ENCODE results near the gene ARPP19.

The ARPP19 gene

DNA sequence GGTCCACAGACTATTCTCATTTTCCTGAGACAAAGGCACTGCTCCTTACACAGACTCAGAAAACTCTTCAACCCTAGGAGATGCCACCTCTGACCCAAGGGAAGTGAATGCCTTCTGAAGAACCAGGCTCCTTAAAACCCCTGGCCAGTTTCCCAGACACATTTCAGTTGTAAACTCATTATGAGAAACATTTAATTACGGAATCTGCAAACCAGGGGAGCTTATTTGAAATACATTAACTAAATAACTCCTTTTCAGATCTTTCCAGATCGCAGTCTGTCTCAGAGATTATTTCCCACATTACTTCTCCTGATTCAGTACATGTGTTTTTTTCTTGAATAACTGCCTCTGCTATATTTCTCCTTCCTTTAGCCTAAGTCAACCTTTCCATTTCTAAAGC, 57.7 kb downstream of the ARPP19 start:
- TF ChIP-seq MAX (IDR thresholded peaks at IDR 0.05; ENCODE audit: low read depth, low read length) = no peak
- TF ChIP-seq POLR2A (IDR thresholded peaks at IDR 0.05; ENCODE audit: extremely low read depth, insufficient read length) = no peak
- TF ChIP-seq MYC (IDR thresholded peaks at IDR 0.05; ENCODE audit: low read depth, low read length) = no peak
- TF ChIP-seq CTCF (IDR thresholded peaks at IDR 0.05; ENCODE audit: low read depth, low read length) = no peak
- H3K4me3 ChIP-seq (ENCODE audit: low read depth, low read length) = no peak overlapping the region
- no peak for DNase-seq (ENCODE audit: low read depth)

GRCh38 chr15:52509500-52510245, 59.2 kb downstream of the ARPP19 start:
- DNase-seq (ENCODE audit: low read depth) = no peak
- TF ChIP-seq MAX (IDR thresholded peaks at IDR 0.05; ENCODE audit: low read depth, low read length) (no peak), CTCF (IDR thresholded peaks at IDR 0.05; ENCODE audit: low read depth, low read length) (no peak), POLR2A (IDR thresholded peaks at IDR 0.05; ENCODE audit: extremely low read depth, insufficient read length) (no peak), MYC (IDR thresholded peaks at IDR 0.05; ENCODE audit: low read depth, low read length) (no peak)
- no peak overlapping the region for H3K4me3 ChIP-seq (ENCODE audit: low read depth, low read length)

- no peak for TF ChIP-seq CTCF (IDR thresholded peaks at IDR 0.05; ENCODE audit: low read depth, low read length)
- TF ChIP-seq MYC (IDR thresholded peaks at IDR 0.05; ENCODE audit: low read depth, low read length) = no peak
- TF ChIP-seq MAX (IDR thresholded peaks at IDR 0.05; ENCODE audit: low read depth, low read length) = no peak
- TF ChIP-seq POLR2A (IDR thresholded peaks at IDR 0.05; ENCODE audit: extremely low read depth, insufficient read length) = no peak
- H3K4me3 ChIP-seq (ENCODE audit: low read depth, low read length) = no peak overlapping the region
- no peak for DNase-seq (ENCODE audit: low read depth)
Observed at GRCh38 chr15:52506549-52506948, 62.3 kb downstream of the ARPP19 start.

DNA sequence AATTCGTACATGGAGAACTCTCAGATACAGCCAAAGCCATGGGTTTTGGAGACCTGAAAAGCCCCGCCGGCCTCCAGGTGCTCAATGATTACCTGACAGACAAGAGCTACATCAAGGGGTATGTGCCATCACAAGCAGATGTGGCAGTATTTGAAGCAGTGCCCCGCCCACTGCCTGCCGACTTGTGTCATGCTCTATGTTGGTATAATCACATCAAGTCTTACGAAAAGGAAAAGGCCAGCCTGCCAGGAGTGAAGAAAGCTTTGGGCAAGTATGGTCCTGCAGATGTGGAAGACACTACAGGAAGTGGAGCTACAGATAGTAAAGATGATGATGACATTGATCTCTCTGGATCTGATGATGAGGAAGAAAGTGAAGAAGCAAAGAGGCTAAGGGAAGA, 63.7 kb downstream of the ARPP19 start:
- H3K4me3 ChIP-seq (ENCODE audit: low read depth, low read length) = no peak overlapping the region
- no peak for DNase-seq (ENCODE audit: low read depth)
- TF ChIP-seq MYC (IDR thresholded peaks at IDR 0.05; ENCODE audit: low read depth, low read length) (no peak), CTCF (IDR thresholded peaks at IDR 0.05; ENCODE audit: low read depth, low read length) (no peak), MAX (IDR thresholded peaks at IDR 0.05; ENCODE audit: low read depth, low read length) (no peak), POLR2A (IDR thresholded peaks at IDR 0.05; ENCODE audit: extremely low read depth, insufficient read length) (no peak)

- no peak for DNase-seq (ENCODE audit: low read depth)
- H3K4me3 ChIP-seq (ENCODE audit: low read depth, low read length) = no peak overlapping the region
- TF ChIP-seq MYC (IDR thresholded peaks at IDR 0.05; ENCODE audit: low read depth, low read length) = no peak
- no peak for TF ChIP-seq POLR2A (IDR thresholded peaks at IDR 0.05; ENCODE audit: extremely low read depth, insufficient read length)
- no peak for TF ChIP-seq CTCF (IDR thresholded peaks at IDR 0.05; ENCODE audit: low read depth, low read length)
- TF ChIP-seq MAX (IDR thresholded peaks at IDR 0.05; ENCODE audit: low read depth, low read length) = no peak
Observed at GRCh38 chr15:52503788-52504496, 64.9 kb downstream of the ARPP19 start.
